Left kidney (tissue), 2 donors: ENCODE data around the gene CCDC6. TPM values are rescaled to one million over a fixed set of nuclear protein-coding genes. Genes with fewer than 3 reads are reported as not detected.

Experiments
- DNase-seq: peaks from one replicate; pipeline ENCODE4 v3.0.0-alpha.2; 2013
- polyA plus RNA-seq: library from polyadenylated mRNA; unstranded; fragments of 120-200 nt; gene quantifications from one replicate; pipeline ENCODE4 v1.2.1, GENCODE V29; 2013; ENCODE audit not compliant: insufficient read length

CCDC6 gene
- polyA plus RNA-seq, 1 donor: 48.2 TPM

- no peak for DNase-seq
These were observed 53.7 kb downstream of the CCDC6 start for GRCh38 chr10:59852670-59853069.

GRCh38 chr10:59851864-59852263 is 54.5 kb downstream of the CCDC6 start:
- no peak for DNase-seq

- DNase-seq: no peak
These were observed 58.5 kb downstream of the CCDC6 start for GRCh38 chr10:59847888-59848287.

GRCh38 chr10:59847326-59847725 is 59.0 kb downstream of the CCDC6 start:
- no peak for DNase-seq

GRCh38 chr10:59844436-59844835 is 61.9 kb downstream of the CCDC6 start:
- DNase-seq: no peak

- DNase-seq: no peak
These were observed 62.6 kb downstream of the CCDC6 start for GRCh38 chr10:59843748-59844147.

GRCh38 chr10:59839576-59839975 is 66.8 kb downstream of the CCDC6 start:
- DNase-seq: no peak

- no peak for DNase-seq
These were observed 68.1 kb downstream of the CCDC6 start for GRCh38 chr10:59838085-59838789.

- DNase-seq: no peak
These were observed 72.5 kb downstream of the CCDC6 start for GRCh38 chr10:59833810-59834209.

GRCh38 chr10:59832506-59832905 is 73.8 kb downstream of the CCDC6 start:
- no peak for DNase-seq

GRCh38 chr10:59831658-59832503 is 74.5 kb downstream of the CCDC6 start:
- no peak for DNase-seq

GRCh38 chr10:59830601-59831259 is 75.6 kb downstream of the CCDC6 start:
- DNase-seq: peak; percentile 33

- no peak for DNase-seq
These were observed 76.8 kb downstream of the CCDC6 start for GRCh38 chr10:59829601-59830000.

GRCh38 chr10:59829024-59829423 is 77.3 kb downstream of the CCDC6 start:
- DNase-seq: no peak

GRCh38 chr10:59825932-59826331 is 80.4 kb downstream of the CCDC6 start:
- DNase-seq: no peak

GRCh38 chr10:59823751-59824150 is 82.6 kb downstream of the CCDC6 start:
- no peak for DNase-seq

- no peak for DNase-seq
These were observed 83.2 kb downstream of the CCDC6 start for GRCh38 chr10:59823111-59823510.

GRCh38 chr10:59820471-59820870 is 85.9 kb downstream of the CCDC6 start:
- no peak for DNase-seq

- no peak for DNase-seq
These were observed 86.7 kb downstream of the CCDC6 start for GRCh38 chr10:59819683-59820082.

GRCh38 chr10:59819265-59819664 is 87.1 kb downstream of the CCDC6 start:
- no peak for DNase-seq

- no peak for DNase-seq
These were observed 88.6 kb downstream of the CCDC6 start for GRCh38 chr10:59817773-59818172.

- DNase-seq: no peak
These were observed 91.5 kb downstream of the CCDC6 start for GRCh38 chr10:59814878-59815277.

- no peak for DNase-seq
These were observed 93.7 kb downstream of the CCDC6 start for GRCh38 chr10:59812519-59813122.
